ENCODE results near the gene RUNX1.

The RUNX1 gene

DNA sequence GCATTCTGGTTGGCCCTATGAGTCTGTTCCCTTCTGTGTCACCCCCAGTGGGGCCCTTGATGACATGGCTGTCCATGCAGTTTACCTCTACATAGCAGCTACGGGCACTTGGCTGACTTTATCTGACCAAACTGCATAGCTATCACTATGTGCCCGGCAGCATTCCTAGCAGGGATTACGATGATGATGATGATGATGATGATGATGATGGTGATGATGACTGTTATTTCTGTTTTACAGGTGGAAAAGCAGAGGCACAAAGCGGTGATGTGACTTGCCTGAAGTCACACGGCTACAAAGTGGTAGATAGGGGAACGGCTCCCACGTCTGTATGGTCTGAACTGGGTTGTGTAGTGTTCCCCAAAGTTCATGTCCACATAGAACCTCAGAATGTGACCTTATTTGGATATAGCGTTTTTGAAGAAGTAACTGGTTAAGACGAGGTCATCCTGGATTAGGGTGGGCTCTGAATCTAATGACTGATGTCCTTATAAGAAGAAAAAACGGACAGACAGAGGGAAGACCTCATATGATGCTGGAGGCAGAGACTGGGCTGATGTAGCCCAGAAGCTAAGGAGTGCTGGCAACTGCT, 57.6 kb downstream of the RUNX1 start:
- DNase-seq, result no peak

DNA sequence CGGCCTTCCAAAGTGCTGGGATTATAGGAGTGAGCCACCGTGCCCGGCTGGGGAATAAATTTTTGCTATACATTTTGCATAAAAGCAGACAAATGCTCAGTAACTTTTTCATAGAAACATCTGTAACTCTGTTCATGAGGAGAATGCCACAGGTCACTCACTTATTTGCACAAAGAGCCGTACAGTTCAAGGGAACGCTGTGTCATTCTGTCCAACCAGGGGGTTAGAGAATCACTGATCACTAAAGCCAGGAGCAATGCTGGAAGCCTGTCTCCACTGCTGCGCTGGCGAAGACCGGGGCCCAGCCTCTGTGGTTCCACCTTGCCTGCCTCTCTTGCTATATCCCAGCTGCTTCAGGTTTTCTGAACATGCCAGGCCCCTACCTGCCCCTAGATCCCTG, 58.3 kb downstream of the RUNX1 start:
- DNase-seq, result no peak

DNA sequence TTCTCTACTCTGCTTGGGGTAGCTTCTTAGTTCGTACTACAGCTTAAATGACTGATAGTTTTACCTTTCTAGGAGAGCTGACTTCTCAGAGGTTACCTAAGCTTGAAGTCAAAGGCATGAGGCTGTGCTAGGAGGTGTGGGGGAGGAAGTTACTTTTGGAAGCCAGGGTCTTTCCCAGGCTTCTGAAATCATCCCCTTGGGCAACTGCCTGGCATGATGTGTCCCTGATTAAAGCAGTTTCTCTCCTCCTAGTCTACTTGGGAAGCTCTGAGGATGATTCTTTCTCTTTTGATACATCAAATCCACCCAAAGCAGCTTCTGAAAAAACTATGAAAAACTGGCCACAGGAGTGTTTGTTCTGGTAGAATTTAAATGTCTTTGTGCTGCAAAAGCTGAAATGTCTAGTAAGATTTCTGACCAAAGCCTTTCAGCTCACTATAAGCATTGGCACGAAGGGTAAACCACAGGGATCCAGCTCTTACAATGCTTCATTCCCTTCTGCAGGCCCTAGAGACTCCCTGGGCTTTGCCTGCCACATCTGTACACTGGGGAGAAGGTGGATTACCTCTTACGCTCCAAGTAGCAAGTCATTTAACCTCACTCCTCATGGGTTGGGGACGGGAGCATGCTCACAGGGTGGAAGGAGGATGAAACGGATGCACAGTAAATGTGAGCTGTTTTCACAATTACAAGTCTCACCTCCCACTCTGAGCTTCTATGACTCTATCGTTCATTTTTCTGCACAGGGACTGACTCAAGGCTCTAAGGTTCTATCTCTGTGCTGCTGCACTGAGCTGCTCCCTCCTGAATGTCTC, 59.6 kb downstream of the RUNX1 start:
- no peak for DNase-seq

DNA sequence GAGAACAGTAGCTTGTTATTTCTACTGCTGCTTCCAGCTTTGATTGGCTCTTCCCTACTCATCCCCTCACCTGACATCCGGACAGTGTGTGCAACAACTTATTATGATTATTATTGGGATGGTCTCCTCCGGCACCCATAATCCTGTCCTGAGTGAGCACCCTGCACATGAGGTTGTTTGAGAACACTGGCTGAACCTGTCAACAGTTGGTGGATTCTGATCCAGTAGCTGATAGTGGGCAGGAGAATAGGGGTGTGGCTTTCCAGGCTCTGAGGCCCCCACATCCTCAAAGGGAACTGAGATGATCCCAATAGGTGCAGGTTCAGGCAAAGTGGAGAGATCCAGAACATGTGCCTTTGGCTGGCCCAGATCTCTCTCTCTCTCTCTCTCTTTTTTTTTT, 60.5 kb downstream of the RUNX1 start:
- DNase-seq, result no peak

DNA sequence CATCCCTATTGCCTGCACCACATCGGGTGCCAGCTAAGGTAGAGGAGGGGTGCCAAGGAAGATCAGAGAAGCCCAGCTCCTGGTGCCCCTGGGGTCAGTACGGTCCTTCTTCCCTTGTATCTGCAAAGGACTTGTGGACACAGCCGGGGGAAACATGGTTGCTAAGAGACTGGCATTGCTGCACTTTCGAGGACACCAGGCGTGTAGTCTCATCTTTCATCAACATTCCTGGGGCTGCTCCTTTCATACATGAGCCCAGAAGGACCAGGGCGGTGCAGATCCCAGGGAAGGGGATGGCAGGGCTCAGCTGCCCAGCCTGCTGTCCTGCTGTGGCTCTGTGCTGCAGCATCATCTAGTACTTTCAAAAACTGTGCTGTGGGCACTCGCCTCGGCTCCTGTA, 61.0 kb downstream of the RUNX1 start:
- no peak for DNase-seq

DNA sequence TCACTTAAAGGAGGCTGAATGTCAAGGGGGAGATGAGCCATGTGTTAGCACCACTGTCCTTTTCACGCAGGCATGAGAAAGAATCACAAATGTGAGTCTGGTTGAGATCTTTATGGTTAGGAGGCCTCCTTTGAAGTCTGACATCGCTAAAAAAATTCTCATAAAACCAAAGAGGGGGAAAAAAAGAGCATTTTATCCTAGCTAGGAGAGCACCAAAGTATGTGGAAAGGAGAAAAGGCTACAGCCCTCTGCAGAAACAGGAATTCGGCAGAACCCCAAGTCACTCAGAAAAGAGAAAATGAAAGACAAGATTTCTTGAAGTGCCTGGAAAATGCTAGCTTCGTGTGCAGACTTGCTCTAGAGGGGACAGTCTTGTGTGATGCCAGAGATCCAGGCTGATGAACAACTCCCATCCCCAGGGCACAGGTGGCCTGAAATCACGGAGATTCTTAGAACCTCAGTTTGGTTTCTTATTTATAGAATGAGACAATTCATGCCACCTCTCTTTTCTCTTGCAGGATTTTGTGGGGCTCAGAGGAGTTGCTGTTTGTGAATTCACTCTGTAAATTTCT, 61.5 kb downstream of the RUNX1 start:
- no peak for DNase-seq

DNA sequence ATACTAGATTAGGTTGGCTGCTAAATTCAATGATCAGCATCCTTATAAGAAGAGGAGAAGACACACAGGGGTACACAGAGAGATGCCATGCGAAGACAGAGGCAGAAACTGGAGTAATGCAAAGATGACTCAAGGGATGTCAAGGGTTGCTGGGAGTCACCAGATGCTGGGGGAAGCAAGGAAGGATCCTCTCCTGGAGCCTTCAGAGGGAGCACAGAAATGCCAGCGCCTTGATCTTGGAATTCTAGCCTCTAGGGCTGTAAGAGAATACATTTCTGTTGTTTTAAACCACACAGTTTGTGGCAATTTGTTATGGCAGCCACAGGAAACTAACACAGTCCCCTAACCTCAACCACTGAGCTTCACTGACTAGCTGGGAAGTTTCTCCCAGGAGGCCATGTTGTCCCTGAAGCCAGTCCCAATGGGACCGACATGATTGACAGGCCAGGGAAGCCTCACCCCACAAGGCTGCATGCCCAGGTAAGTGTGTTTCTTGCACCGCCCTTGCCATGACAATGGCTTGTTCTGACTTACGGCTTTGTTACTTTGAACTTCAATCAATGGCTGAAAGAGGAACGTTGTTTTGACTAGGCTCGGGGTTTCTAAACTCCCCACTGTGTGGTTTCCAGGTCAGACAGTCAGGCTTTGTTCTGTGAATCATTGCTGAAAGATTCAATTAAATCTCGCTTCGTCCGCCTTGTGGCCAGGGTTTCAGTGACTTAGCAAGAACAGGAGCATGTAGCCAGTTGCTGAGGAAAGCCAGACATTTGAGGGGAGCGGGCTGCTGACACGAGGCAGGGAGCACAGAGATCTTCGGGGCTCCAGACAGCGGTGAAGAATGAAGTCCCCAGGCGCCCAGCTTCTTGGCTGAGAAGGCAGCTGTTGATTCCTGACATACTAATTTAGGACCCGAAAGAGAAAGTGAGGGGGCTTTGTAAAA, 62.3 kb downstream of the RUNX1 start:
- peak; percentile 10 for DNase-seq

DNA sequence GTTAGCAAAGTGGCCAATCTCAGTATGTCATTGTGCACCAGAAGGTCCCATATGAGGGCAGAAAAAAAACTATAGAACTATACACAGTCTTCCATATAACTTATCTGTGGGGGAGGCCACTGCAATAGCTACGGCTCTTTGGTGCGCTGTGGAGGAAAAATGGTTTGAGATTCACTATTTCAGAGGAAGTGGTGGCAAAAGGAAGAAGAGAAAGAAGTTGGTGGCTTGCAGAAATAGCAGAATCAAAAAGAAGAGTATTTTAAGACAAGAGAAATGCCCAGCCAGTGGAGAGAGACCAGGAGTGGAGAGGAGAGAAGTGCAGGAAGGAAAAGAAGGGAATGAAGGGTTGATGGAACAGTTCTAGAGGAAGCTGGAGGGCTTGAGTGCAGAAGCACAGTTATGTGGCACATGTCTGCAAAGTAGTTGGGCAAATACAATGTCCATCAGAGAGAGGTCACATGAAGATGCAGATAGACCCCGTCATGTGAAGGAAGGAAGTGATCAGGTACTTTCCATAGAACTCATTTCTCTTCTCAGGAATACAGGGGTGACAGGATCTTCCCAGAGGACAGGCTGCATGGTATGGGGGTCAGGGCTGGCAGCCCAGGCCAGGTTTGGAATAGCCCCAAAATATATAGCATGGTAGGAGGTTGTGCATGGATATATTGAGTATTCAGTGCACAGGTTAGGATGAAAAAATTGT, 64.6 kb downstream of the RUNX1 start:
- DNase-seq, result no peak

DNA sequence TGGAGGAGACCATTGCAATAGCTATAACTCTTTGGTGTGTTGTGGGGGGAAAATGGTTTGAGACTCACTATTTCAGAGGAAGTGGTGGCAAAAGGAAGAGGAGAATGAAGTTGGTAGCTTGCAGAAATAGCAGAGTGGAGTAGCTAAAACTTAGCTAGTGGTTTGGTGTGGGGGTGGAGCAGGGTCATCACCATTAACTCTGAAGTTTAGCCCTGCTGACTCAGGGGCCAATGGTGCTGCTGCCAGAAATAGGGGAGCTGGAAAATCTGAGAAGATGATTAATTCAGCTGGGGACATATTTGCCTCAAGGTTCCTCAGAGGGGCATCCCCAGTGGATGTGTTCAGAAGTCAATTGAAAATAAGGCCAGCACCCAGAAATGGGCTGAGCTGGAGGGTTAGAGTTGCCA, 65.4 kb downstream of the RUNX1 start:
- no peak for DNase-seq

DNA sequence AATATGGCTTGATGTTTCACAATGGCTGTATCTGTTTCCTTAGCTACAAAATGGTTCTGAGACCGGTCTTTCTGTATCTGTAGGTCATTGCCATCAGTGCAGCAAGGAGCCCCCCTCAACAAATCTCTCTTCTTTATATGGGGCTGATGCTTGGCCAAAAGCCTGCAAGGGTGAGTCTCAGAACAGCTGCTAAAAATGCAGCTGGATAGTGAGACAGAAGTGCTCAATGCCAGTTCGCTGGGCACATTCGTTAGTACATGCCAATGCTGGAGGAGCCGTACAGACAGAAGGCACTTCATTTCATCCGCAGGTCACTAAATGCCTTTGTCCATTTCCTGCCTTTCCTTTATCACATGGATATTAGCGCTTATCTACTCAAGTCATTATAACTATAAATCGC, 67.3 kb downstream of the RUNX1 start:
- no peak for DNase-seq

DNA sequence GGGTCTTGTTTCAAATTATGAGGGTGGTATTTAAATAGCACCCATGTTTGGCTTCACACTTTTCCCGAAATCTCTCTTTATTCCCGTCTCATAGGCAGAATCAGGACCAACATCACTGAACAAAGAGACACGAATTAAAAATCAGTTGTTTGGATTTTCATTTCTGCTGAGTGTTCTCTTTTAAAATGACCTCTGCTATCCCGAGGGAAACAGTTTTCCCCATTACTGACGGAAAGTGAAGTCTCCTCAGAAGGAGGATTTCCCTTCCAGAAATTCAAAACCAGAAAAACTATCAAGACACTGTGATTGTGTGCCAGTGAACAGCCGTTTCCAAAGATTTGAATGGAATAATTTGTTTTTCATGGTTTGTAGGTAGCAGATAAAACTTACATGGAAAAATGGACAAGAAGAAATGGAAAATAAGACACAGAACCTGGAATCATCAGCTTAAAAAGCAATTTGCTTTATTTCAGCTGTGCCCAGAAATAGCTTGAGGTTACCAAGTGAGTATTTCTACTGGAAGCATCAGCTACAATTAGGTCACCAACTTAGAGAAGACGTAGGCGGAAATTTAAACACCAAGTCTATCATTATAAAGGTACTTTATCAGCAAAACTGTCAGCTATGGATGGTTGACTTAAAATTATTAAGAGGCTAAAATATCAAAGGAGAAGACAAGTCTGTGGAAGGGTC, 68.5 kb downstream of the RUNX1 start:
- DNase-seq, result no peak

DNA sequence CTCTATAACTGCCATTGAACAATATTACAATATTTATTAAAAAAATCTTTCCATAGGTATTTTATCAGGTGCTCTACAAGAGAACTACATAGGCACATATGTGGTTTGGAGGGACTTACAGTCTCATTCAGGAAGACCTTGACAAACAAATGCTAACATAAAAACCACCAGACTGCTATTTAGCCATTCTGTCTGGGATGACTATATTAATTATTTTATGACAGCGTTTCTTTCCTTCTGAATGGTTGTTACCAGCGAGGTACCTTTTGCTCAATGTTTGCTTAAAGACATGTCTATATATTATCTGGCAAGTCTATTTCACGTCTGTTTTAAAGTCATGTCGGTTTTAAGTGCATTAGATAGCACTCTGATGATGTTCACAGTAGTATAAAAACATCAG, 69.7 kb downstream of the RUNX1 start:
- DNase-seq, result no peak

DNA sequence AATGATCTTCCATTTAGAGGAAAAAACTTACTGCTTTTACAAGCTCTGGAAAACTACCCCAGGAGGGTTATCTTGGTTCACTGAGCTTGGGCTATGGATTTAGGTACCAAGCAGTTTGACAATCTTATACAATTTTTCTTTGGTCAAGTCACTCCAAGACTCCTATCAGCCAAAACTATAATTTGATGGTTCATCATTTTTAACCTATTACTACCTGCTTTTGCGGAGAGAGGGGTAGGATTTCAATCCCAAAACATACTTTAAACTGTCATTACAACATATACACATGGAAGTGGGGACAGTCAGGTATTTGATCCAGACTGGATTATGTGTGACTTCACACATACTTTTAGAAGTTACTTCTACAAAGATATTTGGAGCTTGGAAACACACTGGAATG, 71.8 kb downstream of the RUNX1 start:
- no peak for DNase-seq

DNA sequence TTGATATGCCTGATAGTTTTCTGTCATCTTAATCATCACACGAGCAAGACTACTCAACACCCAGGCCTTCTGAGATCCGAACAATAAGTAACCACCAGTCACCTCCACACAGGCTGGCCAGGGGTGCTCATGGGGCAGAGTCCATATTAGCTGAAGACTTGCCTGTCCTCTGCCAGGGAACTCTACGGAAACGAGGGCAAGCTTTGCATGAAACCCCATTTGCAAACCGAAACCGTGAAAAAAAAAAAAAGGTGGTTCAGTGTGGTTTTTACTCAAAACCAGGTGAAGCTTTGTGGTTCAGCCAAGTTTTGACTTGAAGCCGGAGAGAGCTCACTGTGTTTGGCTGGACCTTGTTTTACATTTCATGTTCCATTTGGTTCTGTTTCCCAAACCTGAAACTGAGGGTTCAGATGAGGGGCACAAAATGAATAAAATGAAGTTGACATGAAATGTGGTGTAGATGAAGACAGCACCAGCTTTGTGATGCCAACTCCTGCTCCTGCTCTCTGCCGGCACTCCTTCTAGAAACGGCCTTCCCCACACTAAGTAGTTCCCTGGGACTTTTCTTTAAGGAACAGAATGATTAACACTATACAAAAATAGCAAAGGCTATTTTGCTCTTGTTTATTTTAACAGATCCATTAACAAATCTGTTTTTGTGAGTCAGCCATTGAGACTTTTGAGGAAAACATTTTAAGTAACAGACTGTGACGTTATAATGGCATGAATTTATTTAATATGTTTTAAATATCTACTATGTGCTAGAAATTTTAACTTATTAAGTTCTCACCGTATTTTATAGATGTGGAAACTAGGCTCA, 74.7 kb downstream of the RUNX1 start:
- no peak for DNase-seq

DNA sequence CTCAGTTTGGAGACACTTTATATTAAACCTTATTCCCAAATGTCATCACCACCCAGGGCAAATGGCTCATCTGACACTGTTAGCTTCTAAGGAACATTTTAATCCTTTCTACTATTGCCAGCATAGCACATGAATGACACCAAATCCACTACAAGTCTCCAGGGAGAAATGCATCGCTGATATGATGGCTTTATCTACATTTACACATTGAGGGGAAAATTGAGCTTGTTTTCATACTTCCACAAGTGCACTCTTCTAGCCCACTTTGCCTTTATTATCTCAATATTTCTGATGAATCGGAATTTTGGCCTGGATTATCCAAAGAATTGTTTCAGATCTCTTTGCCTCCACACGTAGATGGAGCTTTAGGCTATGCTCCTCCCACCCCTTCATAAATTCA, 75.4 kb downstream of the RUNX1 start:
- no peak for DNase-seq

DNA sequence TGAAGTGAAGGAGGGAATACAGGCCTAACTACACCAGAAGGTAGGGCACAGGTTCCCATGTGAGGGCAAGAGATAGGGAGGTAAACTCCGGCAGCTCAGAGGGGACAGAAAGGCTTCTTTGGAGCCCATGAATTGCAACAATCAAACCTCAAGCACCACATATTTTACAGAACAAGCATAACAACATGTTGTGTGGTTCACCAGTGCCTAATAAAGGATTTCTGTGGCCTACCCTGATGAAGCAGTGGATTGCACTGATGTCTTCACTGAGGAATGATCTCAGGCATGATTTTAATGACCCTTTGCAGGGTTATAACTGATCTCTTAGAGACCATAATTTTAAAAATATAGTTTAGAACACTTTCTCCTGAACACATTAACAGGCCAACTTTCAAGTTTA, 77.4 kb downstream of the RUNX1 start:
- DNase-seq, result no peak

DNA sequence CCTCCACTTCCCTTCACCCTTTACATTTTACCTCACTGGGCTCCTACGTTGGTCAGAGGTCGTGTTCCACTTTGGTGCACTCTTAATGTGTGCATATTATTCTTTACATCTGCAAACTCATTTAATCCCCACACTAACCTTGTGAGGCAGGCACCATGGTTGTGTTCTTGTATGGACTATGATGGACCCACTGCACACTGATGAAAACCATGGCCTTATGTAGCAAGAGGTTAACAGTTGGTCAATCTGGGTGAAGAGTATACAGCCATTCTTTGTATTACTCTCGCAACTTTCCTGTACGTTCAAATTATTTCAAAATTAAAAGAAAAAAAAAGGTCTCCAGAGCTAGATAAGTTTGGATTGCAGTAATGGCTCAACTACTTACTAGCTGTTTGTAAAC, 78.5 kb downstream of the RUNX1 start:
- no peak for DNase-seq

DNA sequence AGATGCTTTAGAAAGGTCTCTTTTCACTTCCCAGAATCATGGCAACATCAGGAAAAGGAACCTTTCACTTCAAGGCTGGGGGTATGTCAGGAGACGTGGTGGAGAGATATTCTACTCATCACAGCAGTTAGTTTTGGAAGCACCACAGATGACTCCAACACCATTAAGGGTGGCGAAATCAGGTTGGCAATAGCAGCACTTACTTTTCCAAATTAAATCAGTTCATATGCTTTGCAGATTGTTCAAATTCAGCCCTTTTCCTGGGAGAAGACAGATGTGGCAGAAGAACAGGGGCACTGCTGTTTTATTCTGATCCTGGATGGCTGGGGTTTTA, 79.0 kb downstream of the RUNX1 start:
- DNase-seq, result no peak

DNA sequence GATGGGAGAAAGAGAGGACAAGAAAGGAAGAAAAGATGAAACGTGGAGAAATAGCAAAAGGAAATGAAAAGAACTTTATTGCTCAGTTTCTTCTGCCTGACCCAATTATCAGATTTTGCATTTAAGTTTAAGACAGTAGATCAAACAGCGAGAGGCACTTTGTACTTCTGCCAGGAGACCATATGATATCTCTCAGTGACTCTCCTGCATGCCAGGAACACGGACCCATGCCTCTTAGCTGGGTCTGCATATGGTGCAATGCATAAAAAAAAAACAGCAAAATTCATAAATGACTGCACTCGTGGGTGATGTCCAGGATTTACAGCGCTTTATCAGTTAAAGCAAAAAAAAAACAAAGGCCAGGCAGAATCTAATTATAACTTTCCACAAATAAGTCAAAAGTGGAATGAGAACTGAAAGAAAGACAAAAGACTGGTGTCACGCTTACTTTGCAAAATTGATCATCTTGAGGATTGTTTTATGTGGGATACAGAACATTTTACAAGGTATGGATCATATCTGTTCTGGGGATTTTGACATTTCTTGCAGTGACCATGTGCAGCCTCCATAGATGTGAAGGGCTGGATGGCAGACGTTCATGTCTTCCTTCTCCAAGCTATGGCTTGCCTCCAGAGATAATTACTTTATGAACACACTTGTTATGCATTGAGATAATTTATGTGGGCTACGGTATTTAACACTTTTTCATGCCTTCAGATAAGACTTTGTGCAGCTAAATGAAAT, 79.5 kb downstream of the RUNX1 start:
- DNase-seq, result no peak
